ELR (cell line): Measurements from ENCODE around the gene MRPL43.

Experiments used
- DNase-seq: peaks from one replicate; pipeline ENCODE4 v3.0.0-alpha.2; 2015; ENCODE audit warnings: low read depth

Gene MRPL43

GRCh38 chr10:101019440-101019703 lies 32.1 kb upstream of the MRPL43 start:
- DNase-seq = no peak

GRCh38 chr10:101018600-101019439 lies 31.5 kb upstream of the MRPL43 start:
- peak; percentile 88 for DNase-seq

GRCh38 chr10:101018118-101018599 lies 30.9 kb upstream of the MRPL43 start:
- DNase-seq = no peak

GRCh38 chr10:101016814-101017213 lies 29.5 kb upstream of the MRPL43 start:
- DNase-seq = no peak

GRCh38 chr10:101015582-101015973 lies 28.3 kb upstream of the MRPL43 start:
- DNase-seq = no peak

- DNase-seq = peak; percentile 95
These were observed 27.8 kb upstream of the MRPL43 start for GRCh38 chr10:101014966-101015581.

- DNase-seq = peak; percentile 81
These were observed 27.1 kb upstream of the MRPL43 start for GRCh38 chr10:101014230-101014884.

GRCh38 chr10:101013365-101013825 lies 26.1 kb upstream of the MRPL43 start:
- no peak for DNase-seq

GRCh38 chr10:101012525-101013364 lies 25.4 kb upstream of the MRPL43 start:
- peak; percentile 96 for DNase-seq

- DNase-seq = peak; percentile 55
These were observed 24.5 kb upstream of the MRPL43 start for GRCh38 chr10:101011517-101012423.

- DNase-seq = no peak
These were observed 23.0 kb upstream of the MRPL43 start for GRCh38 chr10:101010329-101010728.

- DNase-seq = no peak
These were observed 21.6 kb upstream of the MRPL43 start for GRCh38 chr10:101008823-101009423.

- DNase-seq = no peak
These were observed 20.9 kb upstream of the MRPL43 start for GRCh38 chr10:101007915-101008822.

- DNase-seq = no peak
These were observed 19.9 kb upstream of the MRPL43 start for GRCh38 chr10:101007099-101007711.

GRCh38 chr10:101006593-101007098 lies 19.3 kb upstream of the MRPL43 start:
- DNase-seq = no peak

- no peak for DNase-seq
These were observed 18.7 kb upstream of the MRPL43 start for GRCh38 chr10:101005869-101006567.

- no peak for DNase-seq
These were observed 18.1 kb upstream of the MRPL43 start for GRCh38 chr10:101005361-101005760.

- DNase-seq = no peak
These were observed 16.4 kb upstream of the MRPL43 start for GRCh38 chr10:101003639-101004206.
